Gastroesophageal sphincter (tissue), 3 donors: ENCODE measurements around the gene GALNT5.
"Not testable (repeated sequence)": the region's sequence is repeated elsewhere in the genome, so short reads cannot be mapped to it uniquely, and the experiment has no call there.

ENCODE experiments used
- CTCF ChIP-seq, 4 experiments: fragments of 200-600 bp in 2 of 4; fragments of 450-650 bp in 2 of 4; sonication (generic) in 1 of 4; IDR thresholded peaks; one replicate each; pipeline ENCODE4 v1.5.1; 2017 to 2019; ENCODE audit warnings: antibody characterized with exemption in 4 of 4, mild to moderate bottlenecking in 2 of 4, moderate library complexity in 2 of 4
- EP300 ChIP-seq: sonication (generic); formaldehyde crosslinking; IDR thresholded peaks from one replicate; pipeline ENCODE4 v1.6.1; 2017; ENCODE audit warnings: antibody characterized with exemption, mild to moderate bottlenecking
- POLR2AphosphoS5 ChIP-seq: sonication (generic); formaldehyde crosslinking; IDR thresholded peaks from one replicate; pipeline ENCODE4 v1.6.1; 2017; ENCODE audit warnings: antibody characterized with exemption

- TF ChIP-seq CTCF (IDR thresholded peaks at IDR 0.05); POLR2AphosphoS5; EP300: not testable (repeated sequence)
Measured at GRCh38 chr2:157279311-157279710, 21.8 kb downstream of the GALNT5 start.
